ENCODE data around the gene NECAB3. TPM values are rescaled to one million over a fixed set of nuclear protein-coding genes. Genes with fewer than 3 reads are reported as not detected.
"Not testable (repeated sequence)": the region's sequence is repeated elsewhere in the genome, so short reads cannot be mapped to it uniquely, and the experiment has no call there.

NECAB3 gene
- total and polyA plus RNA-seq, 3 experiments from 2014 or later: 2.7 to 20.6 (median 19.0) TPM

GRCh38 chr20:33647603-33648395 lies 26.4 kb downstream of the NECAB3 start:
- Histone ChIP-seq H3K36me3 (ENCODE audit: insufficient read depth, low read length) (peaks cover 2% of the 10 kb centered on the region), H3K27me3 (ENCODE audit: insufficient read depth, low read length, poor library complexity, severe bottlenecking) (no peaks in the 10 kb centered on the region), H3K4me1 (ENCODE audit: insufficient read depth, low read length) (peaks cover 9% of the 10 kb centered on the region), H3K4me3 (ENCODE audit: low read length) (no peak overlapping the region), H3K27ac (ENCODE audit: low read depth, low read length) (no peak overlapping the region), H3K9me3 (ENCODE audit: low read length) (no peaks in the 10 kb centered on the region)
- Mint-ChIP-seq H3K27me3 (no peaks in the 10 kb centered on the region), H3K4me3 (peak overlapping the region in 6 of 7 donors; percentile 32 to 84 (median 66)), H3K27ac (peak overlapping the region; percentile 62 to 97 (median 84)), H3K36me3 (peaks cover 0 to 39% (median 9%) of the 10 kb centered on the region in 3 donors), H3K4me1 (peaks cover 17 to 33% (median 17%) of the 10 kb centered on the region in 3 donors), H3K9me3 (no peaks in the 10 kb centered on the region)
- CTCF ChIA-PET: interaction anchor here (13.0 kb wide), 1 partner anchor 18 kb away, joined by 87 read pairs; the partner anchor contains the start of genes ACTL10 and C20orf144
- no peak for DNase-seq
- POLR2A ChIA-PET: interaction anchor here (1.4 kb wide), 1 partner anchor 19 kb away, joined by 4 read pairs; the partner anchor contains the start of gene ACTL10

DNA sequence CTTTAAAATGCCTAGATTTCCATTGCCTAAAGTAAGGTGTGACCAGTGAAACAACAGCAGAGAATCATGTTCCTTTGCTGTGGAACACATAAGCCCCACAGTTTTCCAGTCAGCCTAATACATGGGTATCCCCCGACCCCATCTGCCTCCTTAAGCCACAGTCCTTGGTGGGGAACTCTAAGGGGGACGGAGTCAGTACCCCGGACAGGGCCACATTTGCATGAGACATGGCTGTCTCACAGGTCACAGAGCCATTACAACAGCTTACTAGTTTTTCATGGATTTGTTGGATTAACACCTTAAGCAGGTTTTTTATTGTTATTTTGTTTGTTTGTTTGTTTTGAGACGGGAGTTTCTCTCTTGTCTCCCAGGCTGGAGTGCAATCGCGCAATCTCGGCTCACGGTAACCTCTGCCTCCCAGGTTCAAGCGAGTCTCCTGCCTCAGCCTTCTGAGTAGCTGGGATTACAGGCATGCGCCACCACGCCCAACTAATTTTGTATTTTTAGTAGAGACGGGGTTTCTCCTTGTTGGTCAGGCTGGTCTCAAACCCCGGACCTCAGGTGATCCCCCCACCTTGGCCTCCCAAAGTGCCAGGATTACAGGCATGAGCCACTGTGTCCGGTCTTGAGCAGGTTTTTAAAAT lies 27.1 kb downstream of the NECAB3 start:
- not testable (repeated sequence) for H3K36me3 ChIP-seq (ENCODE audit: insufficient read depth, low read length); H3K9me3 Mint-ChIP-seq
- POLR2A ChIA-PET: interaction anchor here (1.4 kb wide), 1 partner anchor 20 kb away, joined by 4 read pairs; the partner anchor contains the start of gene ACTL10

DNA sequence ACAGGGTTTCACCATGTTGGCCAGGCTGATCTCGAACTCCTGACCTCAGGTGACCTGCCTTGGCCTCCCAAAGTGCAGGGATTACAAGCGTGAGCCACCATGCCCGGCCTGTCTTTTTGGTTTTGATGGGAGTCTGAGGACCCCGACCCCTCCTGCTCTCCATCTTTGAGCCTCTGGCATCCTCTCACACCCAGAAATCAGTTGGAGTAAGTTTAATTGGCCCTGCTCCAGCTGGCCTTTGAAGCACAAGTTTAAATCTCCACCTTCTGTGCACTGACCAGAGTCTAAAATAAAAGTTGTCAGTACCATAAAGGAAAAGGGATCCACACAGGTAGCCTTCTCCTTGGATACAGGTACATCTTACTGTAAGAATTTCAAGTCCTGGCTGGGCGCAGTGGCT lies 28.0 kb downstream of the NECAB3 start:
- peaks cover 0 to 50% (median 9%) of the 10 kb centered on the region in 3 donors for H3K36me3 Mint-ChIP-seq
- H3K4me3 Mint-ChIP-seq: no peak overlapping the region
- Histone ChIP-seq H3K27ac (ENCODE audit: low read depth, low read length) (no peak overlapping the region), H3K36me3 (ENCODE audit: insufficient read depth, low read length) (peaks cover 3% of the 10 kb centered on the region), H3K4me1 (ENCODE audit: insufficient read depth, low read length) (peaks cover 9% of the 10 kb centered on the region), H3K4me3 (ENCODE audit: low read length) (no peak overlapping the region), H3K9me3 (ENCODE audit: low read length) (no peaks in the 10 kb centered on the region), H3K27me3 (ENCODE audit: insufficient read depth, low read length, poor library complexity, severe bottlenecking) (no peaks in the 10 kb centered on the region)
- H3K4me1 Mint-ChIP-seq: peaks cover 15 to 30% (median 17%) of the 10 kb centered on the region in 3 donors
- peak overlapping the region in 1 of 8 donors; percentile 75 for H3K27ac Mint-ChIP-seq
- DNase-seq: no peak
- POLR2A ChIA-PET: no interaction called here
- CTCF ChIA-PET: interaction anchor here (13.0 kb wide), 1 partner anchor 19 kb away, joined by 87 read pairs; the partner anchor contains the start of genes ACTL10 and C20orf144
- H3K27me3 Mint-ChIP-seq: no peaks in the 10 kb centered on the region
- H3K9me3 Mint-ChIP-seq: no peaks in the 10 kb centered on the region

More for the DNA sequence above, 27.1 kb downstream of the NECAB3 start:
- H3K4me1 ChIP-seq (ENCODE audit: insufficient read depth, low read length); H3K9me3 ChIP-seq (ENCODE audit: low read length); H3K4me3 ChIP-seq (ENCODE audit: low read length); H3K27me3 ChIP-seq (ENCODE audit: insufficient read depth, low read length, poor library complexity, severe bottlenecking); DNase-seq; H3K27me3 Mint-ChIP-seq; H3K27ac ChIP-seq (ENCODE audit: low read depth, low read length): not testable (repeated sequence)
- peaks cover 15 to 30% (median 17%) of the 10 kb centered on the region in 3 donors for H3K4me1 Mint-ChIP-seq
- H3K36me3 Mint-ChIP-seq: peaks cover 0 to 44% (median 9%) of the 10 kb centered on the region in 3 donors
- peak overlapping the region in 3 of 7 donors; percentile 12 to 84 (median 29) for H3K4me3 Mint-ChIP-seq
- H3K27ac Mint-ChIP-seq: peak overlapping the region in 7 of 8 donors; percentile 50 to 96 (median 64)
- CTCF ChIA-PET: interaction anchor here (13.0 kb wide), 1 partner anchor 18 kb away, joined by 87 read pairs; the partner anchor contains the start of genes ACTL10 and C20orf144

DNA sequence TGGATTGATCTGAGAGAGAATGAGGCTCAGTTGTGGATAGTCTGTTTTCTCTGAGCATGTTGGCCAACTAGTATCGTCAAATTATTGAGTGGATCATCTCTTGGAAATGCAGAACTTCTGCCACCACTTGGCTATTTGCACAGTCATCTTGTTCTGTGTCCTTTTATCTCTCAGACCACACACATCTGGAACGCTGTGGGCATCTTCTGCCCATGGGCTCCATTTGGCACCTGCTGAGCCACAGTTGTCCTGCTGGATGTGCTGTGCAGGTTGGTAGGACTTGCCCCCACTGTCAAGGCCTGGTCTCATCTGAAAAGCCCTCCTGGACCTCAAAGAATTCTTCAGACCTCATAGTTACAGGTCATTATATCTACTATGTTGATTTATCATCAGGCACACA lies 28.8 kb downstream of the NECAB3 start:
- no peaks in the 10 kb centered on the region for H3K9me3 Mint-ChIP-seq
- peak overlapping the region in 5 of 8 donors; percentile 12 to 75 (median 57) for H3K27ac Mint-ChIP-seq
- no peak for DNase-seq
- H3K27me3 ChIP-seq (ENCODE audit: insufficient read depth, low read length, poor library complexity, severe bottlenecking): no peaks in the 10 kb centered on the region
- H3K27me3 Mint-ChIP-seq: no peaks in the 10 kb centered on the region
- ChIA-PET POLR2A (no interaction called here), CTCF (interaction anchor here (1.0 to 1.3 kb wide), 2 partner anchors 8 to 22 kb away, joined by 3 read pairs; no protein-coding TSS in a partner anchor)
- no peak overlapping the region for H3K4me3 Mint-ChIP-seq
- no peaks in the 10 kb centered on the region for H3K9me3 ChIP-seq (ENCODE audit: low read length)
- no peak overlapping the region for H3K27ac ChIP-seq (ENCODE audit: low read depth, low read length)
- H3K4me1 ChIP-seq (ENCODE audit: insufficient read depth, low read length): peaks cover 9% of the 10 kb centered on the region
- H3K4me1 Mint-ChIP-seq: peaks cover 15 to 30% (median 17%) of the 10 kb centered on the region in 3 donors
- H3K4me3 ChIP-seq (ENCODE audit: low read length): no peak overlapping the region
- peaks cover 0 to 57% (median 12%) of the 10 kb centered on the region in 3 donors for H3K36me3 Mint-ChIP-seq
- peaks cover 8% of the 10 kb centered on the region for H3K36me3 ChIP-seq (ENCODE audit: insufficient read depth, low read length)

DNA sequence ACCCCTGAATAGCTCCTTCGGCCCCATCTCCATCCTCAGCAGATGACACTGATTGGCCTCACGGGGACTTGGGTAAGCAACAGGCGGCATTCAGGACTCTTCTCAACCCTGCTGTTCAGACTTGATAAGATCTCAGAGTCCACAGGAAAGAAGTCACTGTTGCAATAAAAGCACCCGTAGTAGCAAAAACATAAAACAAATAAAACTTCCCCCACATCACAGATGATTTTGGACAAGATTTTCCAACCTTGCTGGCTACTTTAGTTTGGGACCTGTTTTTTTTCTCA lies 29.2 kb downstream of the NECAB3 start:
- H3K4me1 Mint-ChIP-seq: peaks cover 15 to 30% (median 17%) of the 10 kb centered on the region in 3 donors
- no peaks in the 10 kb centered on the region for H3K27me3 Mint-ChIP-seq
- Histone ChIP-seq H3K27me3 (ENCODE audit: insufficient read depth, low read length, poor library complexity, severe bottlenecking) (no peaks in the 10 kb centered on the region), H3K36me3 (ENCODE audit: insufficient read depth, low read length) (peaks cover 12% of the 10 kb centered on the region), H3K9me3 (ENCODE audit: low read length) (no peaks in the 10 kb centered on the region), H3K27ac (ENCODE audit: low read depth, low read length) (no peak overlapping the region), H3K4me1 (ENCODE audit: insufficient read depth, low read length) (peaks cover 9% of the 10 kb centered on the region), H3K4me3 (ENCODE audit: low read length) (no peak overlapping the region)
- no peak for DNase-seq
- peaks cover 0 to 61% (median 15%) of the 10 kb centered on the region in 3 donors for H3K36me3 Mint-ChIP-seq
- H3K9me3 Mint-ChIP-seq: no peaks in the 10 kb centered on the region
- H3K27ac Mint-ChIP-seq: peak overlapping the region in 2 of 8 donors; percentile 12 to 36
- H3K4me3 Mint-ChIP-seq: no peak overlapping the region
- ChIA-PET POLR2A (interaction anchor here (1.0 kb wide), 1 partner anchor 18 kb away, joined by 3 read pairs; no protein-coding TSS in a partner anchor), CTCF (interaction anchor here (1.0 to 1.3 kb wide), 2 partner anchors 9 to 22 kb away, joined by 3 read pairs; no protein-coding TSS in a partner anchor)

- Histone ChIP-seq H3K27ac (ENCODE audit: low read depth, low read length) (no peak overlapping the region), H3K4me1 (ENCODE audit: insufficient read depth, low read length) (peaks cover 9% of the 10 kb centered on the region), H3K27me3 (ENCODE audit: insufficient read depth, low read length, poor library complexity, severe bottlenecking) (no peaks in the 10 kb centered on the region), H3K36me3 (ENCODE audit: insufficient read depth, low read length) (peaks cover 17% of the 10 kb centered on the region), H3K9me3 (ENCODE audit: low read length) (no peaks in the 10 kb centered on the region), H3K4me3 (ENCODE audit: low read length) (no peak overlapping the region)
- H3K27ac Mint-ChIP-seq: no peak overlapping the region
- H3K4me3 Mint-ChIP-seq: no peak overlapping the region
- peaks cover 0 to 66% (median 18%) of the 10 kb centered on the region in 3 donors for H3K36me3 Mint-ChIP-seq
- ChIA-PET POLR2A (interaction anchor here (1.0 kb wide), 1 partner anchor 18 kb away, joined by 3 read pairs; no protein-coding TSS in a partner anchor), CTCF (interaction anchor here (1.0 to 1.3 kb wide), 2 partner anchors 9 to 23 kb away, joined by 3 read pairs; no protein-coding TSS in a partner anchor)
- H3K9me3 Mint-ChIP-seq: no peaks in the 10 kb centered on the region
- DNase-seq: no peak
- no peaks in the 10 kb centered on the region for H3K27me3 Mint-ChIP-seq
- peaks cover 13 to 25% (median 15%) of the 10 kb centered on the region in 3 donors for H3K4me1 Mint-ChIP-seq
Measured at GRCh38 chr20:33644313-33645071, 29.7 kb downstream of the NECAB3 start.

- CTCF ChIA-PET: interaction anchor here (0.9 kb wide), 1 partner anchor 28 kb away, joined by 3 read pairs; no protein-coding TSS in a partner anchor
- H3K4me3 Mint-ChIP-seq: no peak overlapping the region
- peaks cover 25% of the 10 kb centered on the region for H3K36me3 ChIP-seq (ENCODE audit: insufficient read depth, low read length)
Measured at GRCh38 chr20:33640287-33640686, 33.9 kb downstream of the NECAB3 start.

More at GRCh38 chr20:33640287-33640686, 33.9 kb downstream of the NECAB3 start:
- no peaks in the 10 kb centered on the region for H3K27me3 ChIP-seq (ENCODE audit: insufficient read depth, low read length, poor library complexity, severe bottlenecking)
- DNase-seq: no peak
- H3K9me3 ChIP-seq (ENCODE audit: low read length): no peaks in the 10 kb centered on the region
- Mint-ChIP-seq H3K27me3 (no peaks in the 10 kb centered on the region), H3K36me3 (peaks cover 4 to 81% (median 22%) of the 10 kb centered on the region in 3 donors), H3K4me1 (peaks cover 0 to 2% (median 0%) of the 10 kb centered on the region in 3 donors), H3K27ac (peak overlapping the region in 4 of 8 donors; percentile 23 to 69 (median 56)), H3K9me3 (no peaks in the 10 kb centered on the region)
- H3K4me1 ChIP-seq (ENCODE audit: insufficient read depth, low read length): no peaks in the 10 kb centered on the region
- H3K27ac ChIP-seq (ENCODE audit: low read depth, low read length): no peak overlapping the region
- POLR2A ChIA-PET: interaction anchor here (0.7 kb wide), 2 partner anchors 23 to 226 kb away, joined by 4 read pairs; no protein-coding TSS in a partner anchor
- H3K4me3 ChIP-seq (ENCODE audit: low read length): no peak overlapping the region

Measured in CD8-positive, alpha-beta memory T cell (primary cell).